Testis (tissue), 2 donors: ENCODE measurements around the gene TREH.

Experiments used
- POLR2A ChIP-seq: fragments of 450-650 bp; IDR thresholded peaks from one replicate; pipeline ENCODE4 v1.6.1; 2017; ENCODE audit warnings: antibody characterized with exemption, mild to moderate bottlenecking, moderate library complexity
- TF ChIP-seq, protein P1 (sequence below), 3 experiments: fragments of 450-650 bp in 2 of 3; fragments of 200-600 bp in 1 of 3; sonication (generic) in 1 of 3; IDR thresholded peaks; one replicate each; pipeline ENCODE4 v1.5.1; 2016 to 2019; ENCODE audit warnings: antibody characterized with exemption in 3 of 3, mild to moderate bottlenecking in 2 of 3, moderate library complexity in 1 of 3

DNA sequence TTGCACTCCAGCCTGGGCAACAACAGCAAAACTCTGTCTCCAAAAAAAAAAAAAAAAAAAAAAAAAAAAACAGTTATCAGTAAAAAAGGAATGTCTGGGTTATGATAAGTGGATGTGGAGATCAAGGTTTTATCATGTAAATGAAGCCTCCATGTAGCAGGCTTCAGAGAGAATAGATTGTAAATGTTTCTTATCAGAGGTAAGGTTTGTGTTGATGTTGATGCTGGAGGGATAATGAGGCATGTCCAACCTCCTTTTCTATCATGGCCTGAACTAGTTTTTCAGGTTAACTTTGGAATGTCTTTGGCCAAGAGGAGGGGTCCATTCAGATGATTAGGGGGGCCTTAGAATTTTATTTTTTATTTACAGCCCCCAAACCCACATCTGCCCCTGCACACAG lies 35.4 kb upstream of the TREH start:
- no peak for TF ChIP-seq POLR2A
- TF ChIP-seq, protein P1, sequence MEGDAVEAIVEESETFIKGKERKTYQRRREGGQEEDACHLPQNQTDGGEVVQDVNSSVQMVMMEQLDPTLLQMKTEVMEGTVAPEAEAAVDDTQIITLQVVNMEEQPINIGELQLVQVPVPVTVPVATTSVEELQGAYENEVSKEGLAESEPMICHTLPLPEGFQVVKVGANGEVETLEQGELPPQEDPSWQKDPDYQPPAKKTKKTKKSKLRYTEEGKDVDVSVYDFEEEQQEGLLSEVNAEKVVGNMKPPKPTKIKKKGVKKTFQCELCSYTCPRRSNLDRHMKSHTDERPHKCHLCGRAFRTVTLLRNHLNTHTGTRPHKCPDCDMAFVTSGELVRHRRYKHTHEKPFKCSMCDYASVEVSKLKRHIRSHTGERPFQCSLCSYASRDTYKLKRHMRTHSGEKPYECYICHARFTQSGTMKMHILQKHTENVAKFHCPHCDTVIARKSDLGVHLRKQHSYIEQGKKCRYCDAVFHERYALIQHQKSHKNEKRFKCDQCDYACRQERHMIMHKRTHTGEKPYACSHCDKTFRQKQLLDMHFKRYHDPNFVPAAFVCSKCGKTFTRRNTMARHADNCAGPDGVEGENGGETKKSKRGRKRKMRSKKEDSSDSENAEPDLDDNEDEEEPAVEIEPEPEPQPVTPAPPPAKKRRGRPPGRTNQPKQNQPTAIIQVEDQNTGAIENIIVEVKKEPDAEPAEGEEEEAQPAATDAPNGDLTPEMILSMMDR (IDR thresholded peaks at IDR 0.05) = no peak
